Medulla oblongata (tissue), 1 donor: ENCODE data around the gene ZNF519.
"Not testable (repeated sequence)": the region's sequence is repeated elsewhere in the genome, so short reads cannot be mapped to it uniquely, and the experiment has no call there.

Experiments used
- DNase-seq: peaks from one replicate; pipeline ENCODE4 v3.0.0-alpha.2; 2015; ENCODE audit errors: extremely low spot score

Gene ZNF519

GRCh38 chr18:14147935-14148865 is 16.0 kb upstream of the ZNF519 start:
- DNase-seq, result not testable (repeated sequence)

GRCh38 chr18:14146771-14147170 is 14.5 kb upstream of the ZNF519 start:
- DNase-seq, result not testable (repeated sequence)

GRCh38 chr18:14145581-14146338 is 13.5 kb upstream of the ZNF519 start:
- DNase-seq, result not testable (repeated sequence)

GRCh38 chr18:14145021-14145420 is 12.8 kb upstream of the ZNF519 start:
- not testable (repeated sequence) for DNase-seq

- DNase-seq, result no peak
These were observed 12.3 kb upstream of the ZNF519 start for GRCh38 chr18:14144628-14144895.

GRCh38 chr18:14143871-14144627 is 11.8 kb upstream of the ZNF519 start:
- DNase-seq, result not testable (repeated sequence)

GRCh38 chr18:14143396-14143795 is 11.2 kb upstream of the ZNF519 start:
- not testable (repeated sequence) for DNase-seq

GRCh38 chr18:14142177-14142576 is 9.9 kb upstream of the ZNF519 start:
- DNase-seq, result not testable (repeated sequence)

- DNase-seq, result not testable (repeated sequence)
These were observed 7.3 kb upstream of the ZNF519 start for GRCh38 chr18:14139583-14139982.

GRCh38 chr18:14137971-14138370 is 5.7 kb upstream of the ZNF519 start:
- DNase-seq, result not testable (repeated sequence)

- not testable (repeated sequence) for DNase-seq
These were observed 452 bp downstream of the ZNF519 start for GRCh38 chr18:14131696-14132270.

GRCh38 chr18:14130804-14131203 is 1.4 kb downstream of the ZNF519 start:
- DNase-seq, result not testable (repeated sequence)

GRCh38 chr18:14124689-14125088 is 7.5 kb downstream of the ZNF519 start:
- no peak for DNase-seq

GRCh38 chr18:14122097-14122496 is 10.1 kb downstream of the ZNF519 start:
- no peak for DNase-seq

GRCh38 chr18:14120926-14121325 is 11.3 kb downstream of the ZNF519 start:
- no peak for DNase-seq

- DNase-seq, result no peak
These were observed 14.6 kb downstream of the ZNF519 start for GRCh38 chr18:14117606-14118005.

GRCh38 chr18:14106906-14107305 is 25.3 kb downstream of the ZNF519 start:
- DNase-seq, result no peak

GRCh38 chr18:14104906-14105748 is 27.1 kb downstream of the ZNF519 start:
- no peak for DNase-seq

- DNase-seq, result no peak
These were observed 28.0 kb downstream of the ZNF519 start for GRCh38 chr18:14104201-14104600.

- no peak for DNase-seq
These were observed 31.5 kb downstream of the ZNF519 start for GRCh38 chr18:14100503-14101286.
